Measurements from ENCODE around the gene ILDR1. TPM values are rescaled to one million over a fixed set of nuclear protein-coding genes. Genes with fewer than 3 reads are reported as not detected.

The ILDR1 gene
- total and polyA plus RNA-seq, 2 donors from 2014 or later, result 11.9 to 17.7 TPM

DNA sequence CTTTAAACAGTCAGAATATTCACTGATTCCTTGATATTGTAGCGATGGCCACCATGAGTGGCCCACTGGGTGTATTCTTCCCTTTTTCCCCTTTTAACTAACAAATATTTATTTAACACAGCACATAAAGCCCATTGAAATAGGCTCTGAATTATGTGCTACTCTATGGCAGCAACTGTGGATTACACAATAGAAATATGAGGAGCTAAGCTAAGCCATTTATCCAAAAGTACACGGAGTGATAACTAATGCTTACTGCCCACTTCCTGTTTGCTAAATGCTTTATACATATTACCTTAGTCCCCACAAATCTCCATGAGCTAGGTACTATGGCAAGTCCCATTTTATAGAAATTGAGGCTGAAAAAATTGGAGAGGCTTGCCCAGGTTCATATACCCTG, 17.9 kb downstream of the ILDR1 start:
- no peaks in the 10 kb centered on the region for H3K9me3 ChIP-seq (ENCODE audit: control insufficient read depth in 2 of 3, insufficient read depth in 1 of 3, low read length in 3 of 3)
- H3K4me3 ChIP-seq (ENCODE audit: low read length in 3 of 3), result no peak overlapping the region
- peaks cover 0 to 2% (median 0%) of the 10 kb centered on the region in 3 donors for H3K4me1 ChIP-seq (ENCODE audit: control insufficient read depth in 2 of 3, insufficient read depth in 2 of 3, low read depth in 1 of 3, low read length in 3 of 3)
- no peak for FAIRE-seq
- no peaks in the 10 kb centered on the region for H3K27me3 ChIP-seq (ENCODE audit: control insufficient read depth, insufficient read depth, low read length)
- no peak overlapping the region for H3K27ac ChIP-seq (ENCODE audit: low read depth in 2 of 2, low read length in 2 of 2)
- H3K36me3 ChIP-seq (ENCODE audit: control insufficient read depth in 2 of 3, insufficient read depth in 3 of 3, low read length in 3 of 3), result peaks cover 0 to 5% (median 2%) of the 10 kb centered on the region in 3 donors
- TF ChIP-seq, protein P1, sequence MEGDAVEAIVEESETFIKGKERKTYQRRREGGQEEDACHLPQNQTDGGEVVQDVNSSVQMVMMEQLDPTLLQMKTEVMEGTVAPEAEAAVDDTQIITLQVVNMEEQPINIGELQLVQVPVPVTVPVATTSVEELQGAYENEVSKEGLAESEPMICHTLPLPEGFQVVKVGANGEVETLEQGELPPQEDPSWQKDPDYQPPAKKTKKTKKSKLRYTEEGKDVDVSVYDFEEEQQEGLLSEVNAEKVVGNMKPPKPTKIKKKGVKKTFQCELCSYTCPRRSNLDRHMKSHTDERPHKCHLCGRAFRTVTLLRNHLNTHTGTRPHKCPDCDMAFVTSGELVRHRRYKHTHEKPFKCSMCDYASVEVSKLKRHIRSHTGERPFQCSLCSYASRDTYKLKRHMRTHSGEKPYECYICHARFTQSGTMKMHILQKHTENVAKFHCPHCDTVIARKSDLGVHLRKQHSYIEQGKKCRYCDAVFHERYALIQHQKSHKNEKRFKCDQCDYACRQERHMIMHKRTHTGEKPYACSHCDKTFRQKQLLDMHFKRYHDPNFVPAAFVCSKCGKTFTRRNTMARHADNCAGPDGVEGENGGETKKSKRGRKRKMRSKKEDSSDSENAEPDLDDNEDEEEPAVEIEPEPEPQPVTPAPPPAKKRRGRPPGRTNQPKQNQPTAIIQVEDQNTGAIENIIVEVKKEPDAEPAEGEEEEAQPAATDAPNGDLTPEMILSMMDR (IDR thresholded peaks at IDR 0.05; ENCODE audit: borderline replicate concordance, extremely low read depth, insufficient read depth), result no peak
- intact Hi-C loops (cut with DNase I), result no loop called here
- no peak for DNase-seq
- H3K9ac ChIP-seq (ENCODE audit: low read length in 3 of 3), result no peak overlapping the region

DNA sequence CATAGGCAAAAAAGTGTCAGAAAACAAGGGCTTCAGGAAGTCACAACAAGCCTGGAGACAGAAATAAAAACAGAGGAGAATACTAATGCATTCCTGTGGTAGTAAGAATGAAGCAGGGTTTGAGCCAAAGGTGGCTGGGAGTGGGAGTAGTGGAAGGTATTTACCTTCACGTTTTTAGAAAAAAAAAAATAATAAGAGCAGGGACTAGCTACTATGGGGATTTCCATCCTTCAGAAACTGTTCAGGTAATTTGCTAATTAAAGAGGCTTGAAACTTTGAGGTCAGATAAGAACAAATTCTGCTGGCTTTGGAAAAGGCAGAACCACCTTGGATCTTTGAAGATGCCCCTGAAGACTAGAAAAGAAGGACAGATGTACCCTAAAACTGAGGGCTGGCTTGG, 18.4 kb downstream of the ILDR1 start:
- intact Hi-C loops (cut with DNase I), result no loop called here
- Histone ChIP-seq H3K27me3 (ENCODE audit: control insufficient read depth, insufficient read depth, low read length) (no peaks in the 10 kb centered on the region), H3K36me3 (ENCODE audit: control insufficient read depth in 2 of 3, insufficient read depth in 3 of 3, low read length in 3 of 3) (peaks cover 0 to 5% (median 2%) of the 10 kb centered on the region in 3 donors), H3K27ac (ENCODE audit: low read depth in 2 of 2, low read length in 2 of 2) (no peak overlapping the region), H3K9ac (ENCODE audit: low read length in 3 of 3) (no peak overlapping the region), H3K9me3 (ENCODE audit: control insufficient read depth in 2 of 3, insufficient read depth in 1 of 3, low read length in 3 of 3) (no peaks in the 10 kb centered on the region), H3K4me3 (ENCODE audit: low read length in 3 of 3) (no peak overlapping the region), H3K4me1 (ENCODE audit: control insufficient read depth in 2 of 3, insufficient read depth in 2 of 3, low read depth in 1 of 3, low read length in 3 of 3) (peaks cover 0 to 2% (median 0%) of the 10 kb centered on the region in 3 donors)
- TF ChIP-seq, protein P1 (IDR thresholded peaks at IDR 0.05; ENCODE audit: borderline replicate concordance, extremely low read depth, insufficient read depth), result no peak
- FAIRE-seq (no peak), DNase-seq (no peak)

DNA sequence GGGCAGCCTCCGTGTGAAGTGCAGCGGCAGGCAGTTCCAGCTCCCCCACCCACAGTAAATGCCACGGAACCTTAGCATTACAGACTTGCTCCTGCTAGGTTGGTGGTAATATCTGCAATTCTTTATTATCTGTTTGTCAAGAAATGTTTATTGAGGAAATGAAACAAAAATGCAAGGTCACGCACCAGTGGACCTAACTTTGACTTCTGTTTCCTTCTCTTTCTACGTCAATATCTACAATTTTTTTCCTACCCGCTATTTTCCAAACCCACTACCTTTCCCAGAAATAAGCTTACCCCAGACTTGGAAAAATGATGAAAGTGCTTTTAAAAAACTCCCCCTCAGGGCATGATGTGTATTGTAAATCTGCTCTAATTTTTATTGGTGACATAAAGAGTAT, 18.9 kb downstream of the ILDR1 start:
- TF ChIP-seq, protein P1 (IDR thresholded peaks at IDR 0.05; ENCODE audit: borderline replicate concordance, extremely low read depth, insufficient read depth), result no peak
- no peak overlapping the region for H3K27ac ChIP-seq (ENCODE audit: low read depth in 2 of 2, low read length in 2 of 2)
- FAIRE-seq (no peak), DNase-seq (peak in 2 of 5 donors; percentile 34 to 45)
- intact Hi-C loops (cut with DNase I), result no loop called here
- no peaks in the 10 kb centered on the region for H3K27me3 ChIP-seq (ENCODE audit: control insufficient read depth, insufficient read depth, low read length)
- peak overlapping the region in 2 of 3 donors; percentile 19 to 30 for H3K4me3 ChIP-seq (ENCODE audit: low read length in 3 of 3)
- no peak overlapping the region for H3K9ac ChIP-seq (ENCODE audit: low read length in 3 of 3)
- H3K36me3 ChIP-seq (ENCODE audit: control insufficient read depth in 2 of 3, insufficient read depth in 3 of 3, low read length in 3 of 3), result peaks cover 0 to 5% (median 2%) of the 10 kb centered on the region in 3 donors
- peaks cover 0 to 4% (median 2%) of the 10 kb centered on the region in 3 donors for H3K4me1 ChIP-seq (ENCODE audit: control insufficient read depth in 2 of 3, insufficient read depth in 2 of 3, low read depth in 1 of 3, low read length in 3 of 3)
- H3K9me3 ChIP-seq (ENCODE audit: control insufficient read depth in 2 of 3, insufficient read depth in 1 of 3, low read length in 3 of 3), result no peaks in the 10 kb centered on the region

DNA sequence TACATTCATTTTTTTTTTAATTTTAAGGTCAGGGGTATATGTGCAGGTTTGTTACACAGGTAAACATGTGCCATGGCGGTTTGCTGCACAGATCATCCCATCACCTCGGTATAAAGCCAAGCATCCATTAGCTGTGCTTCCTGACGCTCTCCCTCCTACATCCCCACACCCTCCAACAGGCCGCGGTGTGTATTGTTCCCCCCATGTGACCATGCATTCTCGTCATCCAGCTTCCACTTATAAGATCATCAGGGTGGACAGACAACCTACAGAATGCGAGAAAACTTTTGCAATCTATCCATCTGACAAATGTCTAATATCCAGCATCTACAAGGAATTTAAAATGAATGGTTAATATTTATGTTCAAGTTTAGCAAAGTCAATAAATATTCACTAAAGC, 19.4 kb downstream of the ILDR1 start:
- Histone ChIP-seq H3K4me1 (ENCODE audit: control insufficient read depth in 2 of 3, insufficient read depth in 2 of 3, low read depth in 1 of 3, low read length in 3 of 3) (peaks cover 0 to 9% (median 2%) of the 10 kb centered on the region in 3 donors), H3K9ac (ENCODE audit: low read length in 3 of 3) (no peak overlapping the region), H3K27ac (ENCODE audit: low read depth in 2 of 2, low read length in 2 of 2) (no peak overlapping the region), H3K36me3 (ENCODE audit: control insufficient read depth in 2 of 3, insufficient read depth in 3 of 3, low read length in 3 of 3) (peaks cover 0 to 5% (median 2%) of the 10 kb centered on the region in 3 donors), H3K9me3 (ENCODE audit: control insufficient read depth in 2 of 3, insufficient read depth in 1 of 3, low read length in 3 of 3) (no peaks in the 10 kb centered on the region), H3K27me3 (ENCODE audit: control insufficient read depth, insufficient read depth, low read length) (no peaks in the 10 kb centered on the region), H3K4me3 (ENCODE audit: low read length in 3 of 3) (no peak overlapping the region)
- FAIRE-seq (no peak), DNase-seq (no peak)
- TF ChIP-seq, protein P1 (IDR thresholded peaks at IDR 0.05; ENCODE audit: borderline replicate concordance, extremely low read depth, insufficient read depth), result no peak
- intact Hi-C loops (cut with DNase I), result no loop called here

Data from kidney (tissue), 14 donors.